Colon (tissue), 2 donors: ENCODE data around the gene HSPA1B.
"Not testable (repeated sequence)": the region's sequence is repeated elsewhere in the genome, so short reads cannot be mapped to it uniquely, and the experiment has no call there.

Experiments used
- FAIRE-seq: peaks from 2 replicates; lab custom pipeline; 2012; peaks lifted over from hg19 to GRCh38; lab: Jason Lieb, UNC
- donor health status: control.
- donor health status: control.

HSPA1B gene

GRCh38 chr6:31827286-31828079, at the start of gene HSPA1B:
Gene HSPA1B, plus strand, starts transcription at chr6:31827738. Its CDS starts 213 bp downstream, at chr6:31827951.
- no peak for FAIRE-seq

GRCh38 chr6:31778193-31778592, 49.3 kb upstream of the HSPA1B start:
- FAIRE-seq = no peak

GRCh38 chr6:31778999-31779885, 48.3 kb upstream of the HSPA1B start:
- no peak for FAIRE-seq

DNA sequence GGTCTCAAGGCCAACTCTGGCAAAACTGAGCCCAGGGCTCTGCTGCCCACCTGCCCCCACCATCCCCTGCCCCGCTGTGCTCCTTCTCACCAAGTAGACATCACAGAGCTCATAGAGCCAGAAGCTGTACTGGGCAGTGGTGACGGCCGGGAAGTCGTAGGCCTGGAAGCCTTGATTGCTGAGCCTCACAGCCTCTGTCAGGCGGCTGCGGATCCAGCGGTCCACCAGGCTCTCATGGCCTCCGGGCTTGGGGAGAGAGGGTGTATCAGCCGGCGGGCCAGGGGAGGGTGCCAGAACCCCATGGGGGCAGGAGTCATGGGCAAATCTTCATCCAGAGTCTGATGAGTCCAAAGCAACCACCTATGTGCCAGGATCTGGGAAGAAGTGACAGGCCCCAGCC, 47.6 kb upstream of the HSPA1B start:
- FAIRE-seq = no peak

- no peak for FAIRE-seq
These were observed 46.9 kb upstream of the HSPA1B start for GRCh38 chr6:31780507-31781243.

- no peak for FAIRE-seq
These were observed 46.1 kb upstream of the HSPA1B start for GRCh38 chr6:31781244-31782125.

DNA sequence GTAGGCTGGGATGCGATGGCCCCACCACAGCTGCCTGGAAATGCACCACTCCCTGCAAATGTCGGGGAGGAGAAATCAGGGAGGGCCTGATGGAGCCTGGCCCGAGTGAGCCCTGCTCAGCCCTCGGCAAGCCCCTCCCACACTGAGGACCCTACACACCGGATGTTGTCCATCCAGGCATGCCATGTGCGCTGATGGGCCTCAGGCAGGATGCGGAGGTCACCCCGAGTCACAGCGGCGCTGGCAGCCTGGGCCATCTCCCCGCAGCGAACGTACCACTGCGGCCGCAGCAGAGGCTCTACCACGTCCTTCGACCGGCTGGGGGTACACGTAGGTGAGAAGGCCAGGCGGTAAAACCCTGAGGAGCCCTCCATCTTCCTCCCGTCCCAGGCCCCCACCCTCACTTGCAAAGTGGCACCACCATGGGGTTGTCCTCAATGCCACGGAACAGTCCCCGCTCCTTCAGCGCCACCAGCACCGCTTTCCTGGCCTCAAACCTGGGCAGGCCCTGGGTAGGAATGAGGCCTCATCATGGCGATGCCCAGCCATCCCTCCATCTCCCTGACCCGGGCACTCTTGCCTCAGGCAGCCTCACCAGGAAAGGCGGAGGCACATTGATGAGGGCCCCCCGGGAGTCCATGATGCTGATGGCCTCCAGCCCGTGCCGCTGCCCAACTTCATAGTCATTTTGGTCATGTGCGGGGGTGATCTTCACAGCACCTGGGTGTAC, 45.2 kb upstream of the HSPA1B start:
- FAIRE-seq = no peak

DNA sequence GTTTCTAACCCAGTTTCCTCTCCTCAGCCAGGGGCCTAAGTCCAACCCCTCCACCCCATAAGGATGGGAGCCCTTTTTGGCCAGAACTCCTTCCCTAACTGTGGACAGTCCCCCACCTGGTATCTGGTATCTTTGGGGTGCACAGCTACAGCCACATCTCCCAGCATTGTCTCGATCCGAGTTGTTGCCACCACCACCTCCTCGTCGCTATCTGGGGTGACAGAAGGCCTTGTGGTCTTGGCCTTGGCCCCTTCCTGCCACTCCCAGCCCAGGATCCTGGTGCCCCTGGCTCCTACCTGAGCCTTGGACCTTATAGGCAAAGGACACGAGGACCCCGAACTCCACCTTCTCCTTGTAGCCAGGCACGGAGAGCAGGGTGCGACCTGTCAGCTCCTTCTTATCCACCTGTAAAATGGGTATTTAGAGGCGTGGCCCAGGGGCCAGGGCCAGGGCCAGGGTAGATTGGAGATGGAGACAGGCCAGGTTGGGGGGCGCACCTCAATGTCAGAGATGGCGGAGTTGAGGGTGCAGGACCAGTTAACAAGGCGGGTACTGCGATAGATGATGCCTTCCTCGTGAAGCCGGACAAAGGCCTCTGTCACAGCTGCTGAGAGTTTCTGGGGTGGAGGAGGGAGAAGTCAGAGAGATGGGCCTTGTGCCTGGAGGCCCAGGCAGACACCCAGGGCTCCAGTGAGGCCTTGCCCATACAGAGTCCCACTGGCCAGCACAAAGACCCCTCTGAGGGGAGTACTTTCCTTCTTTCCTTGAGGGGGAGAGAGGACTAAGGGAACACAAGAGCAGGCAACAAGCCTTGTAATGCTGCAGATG, 43.2 kb upstream of the HSPA1B start:
- FAIRE-seq = no peak

- no peak for FAIRE-seq
These were observed 42.1 kb upstream of the HSPA1B start for GRCh38 chr6:31785475-31785874.

DNA sequence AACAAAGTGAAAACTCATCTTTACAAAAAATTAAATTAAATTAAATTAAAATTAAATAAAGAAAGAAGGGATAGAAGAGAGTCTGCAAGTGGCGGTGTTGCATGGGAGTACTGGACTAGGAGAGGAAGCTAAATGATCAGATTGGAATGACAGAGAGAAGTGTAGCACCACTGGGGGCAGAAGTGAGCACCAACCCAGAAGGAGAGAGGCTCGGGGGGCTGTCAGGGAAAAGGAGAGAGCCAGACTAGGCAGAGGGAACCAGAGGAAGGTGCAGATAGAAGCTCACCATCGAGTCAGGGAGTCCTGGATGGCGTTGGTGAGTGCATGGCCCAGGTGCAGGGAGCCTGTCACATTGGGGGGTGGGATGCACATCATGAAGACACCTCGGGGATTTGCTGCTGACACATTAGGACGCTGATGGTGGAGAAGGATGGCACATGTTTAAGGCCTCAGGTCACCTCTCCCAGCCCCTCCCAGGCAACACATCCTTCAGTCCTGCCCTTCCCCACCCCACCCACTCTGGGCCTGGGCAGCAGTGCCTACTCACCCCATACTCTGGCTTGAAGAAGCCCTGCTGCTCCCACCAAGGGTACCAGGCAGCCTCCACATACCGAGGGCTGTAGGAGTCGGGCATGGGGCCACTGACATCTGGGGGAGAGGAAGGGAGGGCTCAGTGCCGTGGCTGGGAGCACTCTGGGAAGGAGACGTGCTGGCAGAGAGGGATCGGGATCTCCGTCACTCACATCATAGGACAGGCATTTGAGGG, 36.0 kb upstream of the HSPA1B start:
- no peak for FAIRE-seq

DNA sequence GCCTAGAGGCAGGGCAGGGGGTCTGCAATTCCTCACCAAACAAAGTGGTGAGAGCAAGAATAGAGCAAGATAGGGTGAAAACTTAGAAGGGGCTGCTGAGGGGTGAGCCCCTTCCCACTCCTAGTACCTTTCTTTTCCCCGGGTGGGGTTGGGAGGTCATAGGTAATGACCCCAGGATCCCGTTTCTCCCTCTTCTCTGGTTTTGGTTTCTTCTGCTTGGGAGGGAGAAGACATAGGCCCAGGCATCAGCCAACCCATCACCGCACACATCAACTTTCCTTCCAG, 35.5 kb upstream of the HSPA1B start:
- FAIRE-seq = no peak

- FAIRE-seq = no peak
These were observed 34.8 kb upstream of the HSPA1B start for GRCh38 chr6:31792761-31793171.

DNA sequence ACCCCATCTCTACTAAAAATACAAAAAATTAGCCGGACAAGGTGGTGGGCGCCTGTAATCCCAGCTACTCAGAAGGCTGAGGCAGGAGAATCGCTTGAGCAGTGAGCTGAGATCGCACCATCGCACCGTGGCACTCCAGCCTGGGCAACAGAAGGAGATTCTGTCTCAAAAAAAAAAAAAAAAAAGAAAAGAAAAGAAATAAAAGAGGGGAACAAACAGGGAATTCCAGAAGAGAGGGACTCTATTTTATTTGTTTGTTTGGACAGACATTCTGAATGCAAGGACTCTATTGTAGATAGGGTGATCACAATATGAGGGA, 33.7 kb upstream of the HSPA1B start:
- FAIRE-seq = not testable (repeated sequence)

DNA sequence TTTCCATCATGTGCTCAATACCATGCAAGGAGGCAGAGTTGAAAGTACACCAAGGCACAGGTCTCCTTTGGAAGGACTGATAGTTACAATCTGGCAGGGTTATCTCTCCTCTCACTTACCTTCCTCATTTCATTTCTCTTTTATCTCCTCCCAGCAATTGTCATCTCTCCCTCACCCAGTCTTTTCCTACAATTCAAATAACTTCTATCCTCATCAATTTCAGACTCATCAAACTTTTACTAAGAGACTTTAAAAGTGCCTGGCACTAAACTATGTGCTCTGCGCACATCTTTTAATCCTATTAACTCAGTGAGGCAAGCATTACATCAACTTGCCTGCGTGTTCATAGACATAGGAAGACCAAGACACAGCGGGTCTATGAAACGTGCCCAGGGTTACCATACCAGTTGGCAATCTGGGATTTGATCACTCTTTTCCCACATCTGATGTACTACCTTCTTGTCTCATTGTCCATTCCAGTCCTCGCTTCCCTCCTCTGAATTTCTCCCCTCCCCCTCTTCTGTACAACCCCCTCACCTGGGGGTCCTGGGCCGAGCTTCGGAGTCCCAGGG, 33.2 kb upstream of the HSPA1B start:
- no peak for FAIRE-seq

GRCh38 chr6:31794866-31795615, 32.5 kb upstream of the HSPA1B start:
- no peak for FAIRE-seq

GRCh38 chr6:31795616-31796298, 31.8 kb upstream of the HSPA1B start, which contains the start of gene VARS1:
Gene VARS1, minus strand, starts transcription at chr6:31795752. Its CDS starts 535 bp downstream, at chr6:31795217.
- FAIRE-seq = no peak

DNA sequence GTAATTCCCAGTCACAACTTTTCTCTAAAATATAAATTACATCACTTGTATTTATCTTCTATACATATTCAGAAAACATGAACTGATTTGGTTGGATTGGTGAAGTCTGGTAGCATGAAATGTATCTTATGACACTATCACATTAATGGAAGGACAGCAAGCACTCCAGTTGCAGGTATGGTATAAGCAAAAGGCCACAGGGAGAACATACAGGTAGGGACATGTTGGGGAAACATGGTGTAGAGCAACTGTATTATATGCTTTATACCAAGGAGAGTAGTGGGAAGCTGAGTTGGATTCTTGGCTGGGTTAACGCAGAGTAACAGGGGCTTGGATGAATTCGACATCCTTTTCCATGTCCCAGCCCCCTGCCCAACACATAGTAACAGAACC, 30.5 kb upstream of the HSPA1B start:
- no peak for FAIRE-seq

- no peak for FAIRE-seq
These were observed 29.9 kb upstream of the HSPA1B start for GRCh38 chr6:31797588-31797987.
